Activated T-helper 17 cell treated with anti-CD3 and anti-CD28 coated beads, Interleukin-2, amount 50 U/mL, for 72 hours (primary cell): Measurements from ENCODE around the gene NECAB2. TPM values are rescaled to one million over a fixed set of nuclear protein-coding genes. Genes with fewer than 3 reads are reported as not detected.
"Not testable (repeated sequence)": the region's sequence is repeated elsewhere in the genome, so short reads cannot be mapped to it uniquely, and the experiment has no call there.

ENCODE experiments used
- ATAC-seq: fragments of 150-1000 bp; cut with Tn5 transposase; replicated peaks from 2 replicates; pipeline ENCODE4 v1.10.0; 2021; ENCODE audit warnings: mild to moderate bottlenecking, moderate library complexity
- H3K27ac Mint-ChIP-seq: one replicate; pipeline ENCODE4 v1.8.0; 2022; ENCODE audit warnings: mixed read lengths
- H3K27me3 Mint-ChIP-seq: one replicate; pipeline ENCODE4 v1.8.0; 2022; ENCODE audit warnings: mixed read lengths
- H3K36me3 Mint-ChIP-seq: one replicate; pipeline ENCODE4 v1.8.0; 2022; ENCODE audit warnings: low read depth, mild to moderate bottlenecking, mixed read lengths
- H3K4me1 Mint-ChIP-seq: one replicate; pipeline ENCODE4 v1.8.0; 2022; ENCODE audit warnings: mixed read lengths
- H3K4me3 Mint-ChIP-seq: one replicate; pipeline ENCODE4 v1.8.0; 2022; ENCODE audit warnings: mild to moderate bottlenecking, mixed read lengths
- H3K9me3 Mint-ChIP-seq: one replicate; pipeline ENCODE4 v1.8.0; 2022; ENCODE audit warnings: mixed read lengths
- total RNA-seq, 2 donors: library from RNA; stranded (reverse); gene quantifications; one replicate each; pipeline ENCODE4 v1.2.3, GENCODE V29; 2022

Gene NECAB2
- total RNA-seq, 2 donors from 2014 or later = not detected

DNA sequence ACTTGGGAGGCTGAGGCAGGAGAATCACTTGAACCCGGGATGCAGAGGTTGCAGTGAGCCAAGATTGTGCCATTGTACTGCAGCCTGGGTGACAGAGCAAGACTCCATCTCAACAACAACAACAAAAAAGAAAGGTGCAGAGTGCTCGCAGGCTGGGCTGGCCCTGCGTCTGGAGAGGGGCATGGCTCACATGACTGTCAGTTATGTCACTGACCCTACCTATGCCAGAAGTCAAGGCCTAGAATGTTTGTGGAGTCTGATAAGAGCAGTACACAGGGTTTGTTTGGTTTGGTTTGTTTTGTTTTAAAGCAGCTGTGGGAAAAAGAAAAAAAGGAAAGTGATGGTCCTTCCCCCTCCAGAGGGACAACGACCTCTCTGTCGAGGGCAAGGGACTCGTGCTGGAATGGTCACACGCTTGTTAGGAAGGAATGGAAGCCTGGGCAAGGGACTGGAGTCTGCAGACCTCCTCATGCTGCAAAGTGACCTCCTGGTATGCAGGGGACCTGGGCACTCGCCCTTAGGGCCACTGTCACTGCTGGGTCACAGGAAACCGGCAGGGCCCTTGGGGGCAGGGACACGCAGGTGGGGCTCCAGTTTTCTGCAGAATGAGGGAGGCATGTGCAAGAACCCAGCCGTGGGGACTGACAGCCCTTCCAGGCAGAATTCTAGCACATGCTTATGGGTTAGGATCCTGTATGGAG, 25.1 kb upstream of the NECAB2 start:
- no peak overlapping the region for H3K27ac Mint-ChIP-seq
- no peaks in the 10 kb centered on the region for H3K9me3 Mint-ChIP-seq
- no peaks in the 10 kb centered on the region for H3K36me3 Mint-ChIP-seq
- peaks cover 5% of the 10 kb centered on the region for H3K4me1 Mint-ChIP-seq
- H3K4me3 Mint-ChIP-seq = no peak overlapping the region
- H3K27me3 Mint-ChIP-seq = no peaks in the 10 kb centered on the region
- no peak for ATAC-seq

GRCh38 chr16:83943516-83944050, 24.5 kb upstream of the NECAB2 start:
- no peaks in the 10 kb centered on the region for H3K36me3 Mint-ChIP-seq

DNA sequence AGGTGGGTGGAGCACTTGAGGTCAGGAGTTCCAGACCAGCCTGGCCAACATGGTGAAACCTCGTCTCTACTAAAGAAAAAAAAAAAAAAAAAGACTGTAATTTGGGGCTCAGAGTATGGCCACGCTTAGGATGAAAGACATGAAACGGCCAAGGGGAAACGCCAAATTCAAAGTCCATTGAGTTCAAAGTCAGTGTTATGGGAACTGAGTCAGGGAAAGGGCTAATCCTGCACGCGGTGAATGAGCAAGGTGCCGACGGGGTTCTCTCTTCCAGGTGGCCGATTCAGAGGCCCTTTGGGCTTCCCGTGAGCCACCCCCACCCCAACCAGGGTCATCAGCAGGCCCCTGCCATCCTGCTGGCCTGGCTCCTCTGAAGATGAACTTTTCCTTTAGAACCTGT, 22.5 kb upstream of the NECAB2 start:
- no peak overlapping the region for H3K27ac Mint-ChIP-seq
- no peaks in the 10 kb centered on the region for H3K27me3 Mint-ChIP-seq
- ATAC-seq = no peak
- no peaks in the 10 kb centered on the region for H3K9me3 Mint-ChIP-seq
- H3K36me3 Mint-ChIP-seq = no peaks in the 10 kb centered on the region
- no peak overlapping the region for H3K4me3 Mint-ChIP-seq
- no peaks in the 10 kb centered on the region for H3K4me1 Mint-ChIP-seq

More at GRCh38 chr16:83943516-83944050, 24.5 kb upstream of the NECAB2 start:
- no peak for ATAC-seq
- no peak overlapping the region for H3K27ac Mint-ChIP-seq
- H3K4me3 Mint-ChIP-seq = no peak overlapping the region
- H3K27me3 Mint-ChIP-seq = no peaks in the 10 kb centered on the region
- H3K9me3 Mint-ChIP-seq = no peaks in the 10 kb centered on the region
- H3K4me1 Mint-ChIP-seq = peaks cover 5% of the 10 kb centered on the region

GRCh38 chr16:83946154-83946780, 21.8 kb upstream of the NECAB2 start:
- H3K9me3 Mint-ChIP-seq = no peaks in the 10 kb centered on the region
- ATAC-seq = no peak
- no peak overlapping the region for H3K4me3 Mint-ChIP-seq
- no peaks in the 10 kb centered on the region for H3K4me1 Mint-ChIP-seq
- H3K27me3 Mint-ChIP-seq = no peaks in the 10 kb centered on the region
- H3K36me3 Mint-ChIP-seq = no peaks in the 10 kb centered on the region
- H3K27ac Mint-ChIP-seq = no peak overlapping the region

DNA sequence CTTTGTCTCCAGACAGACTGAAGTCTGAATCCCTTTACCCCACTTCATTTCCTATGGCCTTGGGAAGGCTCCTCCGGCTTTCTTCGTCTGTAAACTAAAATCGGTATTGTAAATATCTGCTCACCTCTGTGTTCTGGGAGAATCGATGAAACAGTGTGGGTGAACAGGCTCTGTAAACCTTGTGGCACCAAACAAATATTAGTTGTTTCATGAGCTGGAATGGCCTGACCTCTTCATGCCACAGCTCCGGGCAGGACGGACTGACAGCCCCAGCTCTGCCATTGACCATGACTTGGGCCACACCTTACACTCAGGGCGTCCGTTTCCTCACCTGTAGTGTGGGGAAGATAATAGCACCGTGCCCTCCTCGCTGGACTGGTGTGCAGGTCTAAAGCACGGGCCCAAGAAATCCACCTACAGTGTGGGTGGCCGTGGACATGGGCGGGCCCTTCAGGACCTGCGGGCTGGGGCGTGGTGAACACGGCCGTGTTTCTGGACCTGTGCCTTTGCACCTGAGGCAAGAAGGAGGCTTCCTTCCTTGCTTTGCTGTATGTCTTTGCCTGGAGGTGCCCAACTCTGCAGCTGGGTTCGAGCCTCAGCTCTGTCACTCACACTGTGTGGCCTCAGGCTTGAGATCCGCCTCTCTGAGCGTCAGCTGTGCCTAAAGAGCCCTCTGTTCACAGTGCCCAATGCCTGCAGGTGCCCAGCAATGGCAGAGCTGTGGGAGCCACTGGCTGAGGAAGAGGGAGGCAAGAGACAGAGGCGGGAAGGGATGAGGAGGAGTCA, 21.1 kb upstream of the NECAB2 start:
- Mint-ChIP-seq H3K36me3 (no peaks in the 10 kb centered on the region), H3K27me3 (no peaks in the 10 kb centered on the region), H3K27ac (no peak overlapping the region), H3K4me1 (no peaks in the 10 kb centered on the region), H3K4me3 (no peak overlapping the region), H3K9me3 (no peaks in the 10 kb centered on the region)
- no peak for ATAC-seq

- H3K36me3 Mint-ChIP-seq = no peaks in the 10 kb centered on the region
- H3K27me3 Mint-ChIP-seq = no peaks in the 10 kb centered on the region
- H3K9me3 Mint-ChIP-seq = no peaks in the 10 kb centered on the region
- H3K4me3 Mint-ChIP-seq = no peak overlapping the region
- no peaks in the 10 kb centered on the region for H3K4me1 Mint-ChIP-seq
- H3K27ac Mint-ChIP-seq = no peak overlapping the region
- no peak for ATAC-seq
Observed at GRCh38 chr16:83947642-83948234, 20.3 kb upstream of the NECAB2 start.

- Mint-ChIP-seq H3K4me3 (no peak overlapping the region), H3K9me3 (no peaks in the 10 kb centered on the region)
Observed at GRCh38 chr16:83948914-83949723, 18.9 kb upstream of the NECAB2 start.

DNA sequence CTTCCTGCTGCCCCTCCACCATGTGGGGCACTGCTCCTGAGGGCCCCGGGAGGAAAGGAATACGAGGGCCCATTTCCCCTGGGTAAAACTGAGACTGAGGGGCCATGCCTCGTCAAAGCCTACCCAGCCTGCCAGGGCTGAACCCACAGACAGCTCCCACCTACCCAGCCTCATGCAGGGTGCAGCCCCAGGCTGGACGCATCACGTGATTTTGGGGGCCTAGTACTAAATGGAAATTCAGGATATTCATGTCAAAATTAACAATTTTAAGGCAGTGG, 18.4 kb upstream of the NECAB2 start:
- ATAC-seq = no peak

More at GRCh38 chr16:83948914-83949723, 18.9 kb upstream of the NECAB2 start:
- H3K36me3 Mint-ChIP-seq = no peaks in the 10 kb centered on the region
- H3K27ac Mint-ChIP-seq = no peak overlapping the region
- H3K27me3 Mint-ChIP-seq = peaks cover 3% of the 10 kb centered on the region
- no peaks in the 10 kb centered on the region for H3K4me1 Mint-ChIP-seq
- ATAC-seq = no peak

DNA sequence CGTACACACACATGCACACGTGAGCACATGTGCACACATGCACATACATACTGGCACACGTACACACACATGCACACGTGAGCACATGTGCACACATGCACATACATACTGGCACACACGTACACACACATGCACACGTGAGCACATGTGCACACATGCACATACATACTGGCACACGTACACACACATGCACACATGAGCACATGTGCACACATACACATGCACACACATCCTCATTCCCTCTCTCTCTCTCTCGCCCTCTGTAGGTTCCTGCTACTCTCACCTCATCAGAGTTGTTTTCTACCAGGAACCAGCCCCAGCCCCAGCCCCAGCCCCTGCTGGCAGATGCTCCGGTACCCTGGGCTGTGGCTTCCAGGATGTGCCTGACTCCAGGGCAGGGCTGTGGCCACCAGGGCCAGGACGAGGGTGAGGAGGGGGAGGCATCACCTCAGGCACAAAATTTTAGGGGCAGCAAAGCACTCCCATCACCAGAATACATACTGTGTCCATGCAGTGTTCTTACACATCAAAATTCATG, 17.1 kb upstream of the NECAB2 start:
- not testable (repeated sequence) for H3K4me3 Mint-ChIP-seq, H3K27me3 Mint-ChIP-seq, H3K4me1 Mint-ChIP-seq, ATAC-seq, H3K27ac Mint-ChIP-seq, H3K36me3 Mint-ChIP-seq, H3K9me3 Mint-ChIP-seq

More for the DNA sequence above, 18.4 kb upstream of the NECAB2 start:
- Mint-ChIP-seq H3K9me3 (no peaks in the 10 kb centered on the region), H3K36me3 (no peaks in the 10 kb centered on the region), H3K4me3 (no peak overlapping the region), H3K27me3 (peaks cover 8% of the 10 kb centered on the region), H3K27ac (no peak overlapping the region), H3K4me1 (no peaks in the 10 kb centered on the region)

GRCh38 chr16:83951544-83951943, 16.5 kb upstream of the NECAB2 start:
- no peak overlapping the region for H3K4me3 Mint-ChIP-seq
- no peaks in the 10 kb centered on the region for H3K4me1 Mint-ChIP-seq
- no peak overlapping the region for H3K27ac Mint-ChIP-seq
- H3K27me3 Mint-ChIP-seq = peaks cover 9% of the 10 kb centered on the region
- no peaks in the 10 kb centered on the region for H3K9me3 Mint-ChIP-seq
- ATAC-seq = no peak
- no peaks in the 10 kb centered on the region for H3K36me3 Mint-ChIP-seq

- no peak overlapping the region for H3K27ac Mint-ChIP-seq
- H3K36me3 Mint-ChIP-seq = no peaks in the 10 kb centered on the region
- no peak overlapping the region for H3K4me3 Mint-ChIP-seq
- no peaks in the 10 kb centered on the region for H3K4me1 Mint-ChIP-seq
- no peaks in the 10 kb centered on the region for H3K9me3 Mint-ChIP-seq
- no peak for ATAC-seq
- peaks cover 9% of the 10 kb centered on the region for H3K27me3 Mint-ChIP-seq
Observed at GRCh38 chr16:83952587-83952939, 15.5 kb upstream of the NECAB2 start.

DNA sequence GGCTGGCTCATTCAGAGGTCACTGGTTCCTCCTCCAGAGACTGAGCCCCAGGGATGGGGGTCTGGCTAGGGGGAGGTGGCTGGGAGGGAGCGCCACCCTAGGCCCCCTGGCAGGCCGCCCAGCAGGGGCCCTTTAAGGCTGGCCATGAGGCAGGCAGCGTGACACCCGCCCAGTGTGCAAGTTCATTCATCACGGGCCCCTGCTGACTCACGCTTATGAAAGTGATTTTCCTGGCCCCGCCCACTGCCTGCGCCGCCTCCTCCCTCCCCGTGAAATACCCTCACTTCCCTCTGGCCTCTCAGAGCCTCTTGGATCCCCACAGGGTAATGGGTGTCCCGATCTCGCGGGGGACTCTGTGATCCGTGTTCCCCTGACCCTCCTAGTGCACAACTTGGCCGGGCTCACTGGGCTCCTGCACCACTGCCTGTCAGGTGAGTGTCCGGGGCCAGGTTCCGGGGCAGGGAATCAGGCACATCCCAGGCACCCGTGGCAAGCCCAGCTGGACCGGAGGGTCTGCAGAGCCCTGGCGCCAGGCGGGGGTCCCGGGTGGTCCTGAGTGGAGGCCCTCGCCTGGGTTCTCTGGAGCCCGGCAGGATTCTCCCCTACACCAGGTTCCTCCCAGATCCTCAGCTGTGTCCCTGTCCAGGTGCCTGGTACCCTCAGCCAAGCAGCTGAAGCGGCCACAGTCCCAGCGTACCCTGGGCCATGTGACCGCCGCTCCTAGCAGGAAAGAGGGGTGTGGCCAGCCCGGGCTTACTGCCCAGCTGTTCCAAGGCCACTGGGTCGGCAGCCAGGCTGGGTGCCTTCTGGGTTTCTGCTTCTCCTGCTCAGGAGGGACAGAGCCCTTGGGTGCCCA, 14.9 kb upstream of the NECAB2 start, which contains the start of gene OSGIN1:
Gene OSGIN1 (plus strand): TSS at position 301 of the 856 bp plus-strand sequence. CDS start 4,432 bp downstream, outside the sequence.
- Mint-ChIP-seq H3K27me3 (peaks cover 9% of the 10 kb centered on the region), H3K9me3 (no peaks in the 10 kb centered on the region), H3K36me3 (no peaks in the 10 kb centered on the region), H3K4me1 (no peaks in the 10 kb centered on the region), H3K27ac (no peak within 1 kb of the TSS), H3K4me3 (peak within 1 kb of the TSS; percentile 50)
- ATAC-seq = peak; percentile 93
